ENCODE measurements around the gene ACTN2. TPM values are rescaled to one million over a fixed set of nuclear protein-coding genes. Genes with fewer than 3 reads are reported as not detected.

Gene ACTN2
- total RNA-seq, 1 experiment from 2014 or later, result not detected

DNA sequence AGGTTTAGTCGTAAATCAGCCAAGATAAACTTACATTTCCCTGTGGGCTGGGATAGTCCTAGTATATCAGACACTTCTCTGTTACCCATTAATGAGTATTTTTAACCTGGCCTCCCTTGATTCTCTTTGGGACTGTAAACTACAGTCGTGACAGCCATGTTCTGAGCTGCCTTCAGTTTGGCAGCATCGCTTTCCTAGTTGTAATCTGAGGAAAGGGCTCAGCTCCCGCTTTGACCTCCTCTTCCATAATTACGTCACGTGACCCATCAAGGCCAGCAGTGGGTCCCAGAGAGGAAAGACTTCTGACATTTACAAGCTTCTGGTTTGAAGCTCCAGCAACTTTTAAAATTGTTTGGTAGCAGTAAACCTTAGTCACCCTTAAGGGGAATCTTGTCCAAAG is 74.2 kb downstream of the ACTN2 start:
- intact Hi-C loops (cut with micrococcal nuclease), result no loop called here
- no TSS peak for BruUV-seq (replicated peaks)
- no peaks in the 10 kb centered on the region for H4K20me1 ChIP-seq (ENCODE audit: low read length)
- ATAC-seq (no peak), DNase-seq (no peak)
- no peaks in the 10 kb centered on the region for H3K9me2 ChIP-seq (replicated peaks; ENCODE audit: low read length)
- no peak for TF ChIP-seq CTCF (conservative IDR thresholded peaks at IDR 0.05; ENCODE audit: low read depth, low read length)
- TF ChIP-seq EZH2phosphoT487 (IDR thresholded peaks at IDR 0.05; ENCODE audit: borderline replicate concordance, low read length), result no peak
- TF ChIP-seq EZH2 (IDR thresholded peaks at IDR 0.05; ENCODE audit: low read length, unreplicated experiment), result no peak
- no peak overlapping the region for H3K9ac ChIP-seq (ENCODE audit: low read length)
- H3F3A ChIP-seq (ENCODE audit: low read length, unreplicated experiment), result no peaks in the 10 kb centered on the region
- H3K79me2 ChIP-seq (ENCODE audit: low read length), result no peaks in the 10 kb centered on the region
- no peaks in the 10 kb centered on the region for H3K4me1 ChIP-seq (ENCODE audit: insufficient read depth, low read length)
- H3K9me3 ChIP-seq (ENCODE audit: low read length), result no peaks in the 10 kb centered on the region
- H3K4me2 ChIP-seq (ENCODE audit: low read length), result no peak overlapping the region
- no peak overlapping the region for H3K4me3 ChIP-seq (ENCODE audit: low read length)
- ChIA-PET POLR2A (ENCODE audit: unreplicated experiment) (no interaction called here), CTCF (no interaction called here)
- no peaks in the 10 kb centered on the region for H3K36me3 ChIP-seq (ENCODE audit: low read depth, low read length)
- H2AFZ ChIP-seq (ENCODE audit: low read length), result no peak overlapping the region
- peaks cover 24% of the 10 kb centered on the region for H3K27me3 ChIP-seq (ENCODE audit: low read length)
- no peak overlapping the region for H3K27ac ChIP-seq (ENCODE audit: low read length)

GRCh38 chr1:236760986-236761385 is 74.7 kb downstream of the ACTN2 start:
- no peak for DNase-seq
- H3K9me2 ChIP-seq (replicated peaks; ENCODE audit: low read length), result no peaks in the 10 kb centered on the region
- no peaks in the 10 kb centered on the region for H3K4me1 ChIP-seq (ENCODE audit: insufficient read depth, low read length)
- peaks cover 29% of the 10 kb centered on the region for H3K27me3 ChIP-seq (ENCODE audit: low read length)
- H3K9ac ChIP-seq (ENCODE audit: low read length), result no peak overlapping the region
- H4K20me1 ChIP-seq (ENCODE audit: low read length), result no peaks in the 10 kb centered on the region
- no peak overlapping the region for H3K4me2 ChIP-seq (ENCODE audit: low read length)
- intact Hi-C loops (cut with micrococcal nuclease), result no loop called here
- CTCF ChIA-PET, result no interaction called here
- POLR2A ChIA-PET (ENCODE audit: unreplicated experiment), result no interaction called here
- H3K4me3 ChIP-seq (ENCODE audit: low read length), result no peak overlapping the region
- H3K79me2 ChIP-seq (ENCODE audit: low read length), result no peaks in the 10 kb centered on the region
- H3K36me3 ChIP-seq (ENCODE audit: low read depth, low read length), result no peaks in the 10 kb centered on the region
- TF ChIP-seq CTCF (conservative IDR thresholded peaks at IDR 0.05; ENCODE audit: low read depth, low read length), result no peak
- no peak for TF ChIP-seq EZH2phosphoT487 (IDR thresholded peaks at IDR 0.05; ENCODE audit: borderline replicate concordance, low read length)
- no peak for TF ChIP-seq EZH2 (IDR thresholded peaks at IDR 0.05; ENCODE audit: low read length, unreplicated experiment)
- no TSS peak for BruUV-seq (replicated peaks)
- H3F3A ChIP-seq (ENCODE audit: low read length, unreplicated experiment), result no peaks in the 10 kb centered on the region
- no peak overlapping the region for H2AFZ ChIP-seq (ENCODE audit: low read length)
- no peaks in the 10 kb centered on the region for H3K9me3 ChIP-seq (ENCODE audit: low read length)
- no peak for ATAC-seq
- H3K27ac ChIP-seq (ENCODE audit: low read length), result no peak overlapping the region

DNA sequence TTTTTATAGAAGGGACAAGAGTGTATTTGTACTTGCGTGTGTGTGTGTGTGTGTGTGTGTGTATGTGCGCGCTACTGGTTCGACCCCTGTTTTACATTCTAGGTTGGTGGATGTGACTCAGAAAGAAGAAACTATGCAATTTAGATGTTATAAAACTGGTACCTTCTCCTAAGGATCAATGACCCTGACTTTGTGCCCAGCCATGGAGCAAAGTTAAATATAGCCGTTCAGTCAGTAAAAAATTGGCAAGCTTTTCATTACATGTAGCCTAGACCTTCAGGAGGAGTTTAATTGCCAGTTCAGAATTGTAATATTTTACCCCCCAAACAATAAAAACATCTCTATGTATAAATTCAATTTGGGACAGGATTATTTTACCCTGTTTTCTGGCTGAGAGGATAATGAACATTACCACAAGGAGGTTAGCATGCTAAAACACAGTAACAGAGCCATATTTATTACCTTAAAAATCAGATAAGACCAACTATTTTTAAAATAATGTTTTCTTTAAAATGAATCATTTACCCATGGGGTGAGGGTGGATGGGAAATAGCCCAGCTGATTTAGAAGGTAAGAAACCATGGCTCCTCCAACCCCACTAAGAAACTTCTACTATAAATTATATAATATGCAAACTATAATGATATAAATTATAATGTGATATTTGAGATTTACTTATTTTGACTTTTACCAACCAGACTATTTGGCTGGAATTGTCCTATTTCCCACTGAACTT is 75.3 kb downstream of the ACTN2 start:
- no TSS peak for BruUV-seq (replicated peaks)
- ChIA-PET POLR2A (ENCODE audit: unreplicated experiment) (no interaction called here), CTCF (no interaction called here)
- Histone ChIP-seq H3K79me2 (ENCODE audit: low read length) (no peaks in the 10 kb centered on the region), H4K20me1 (ENCODE audit: low read length) (no peaks in the 10 kb centered on the region), H3K36me3 (ENCODE audit: low read depth, low read length) (no peaks in the 10 kb centered on the region), H3F3A (ENCODE audit: low read length, unreplicated experiment) (no peaks in the 10 kb centered on the region), H3K4me3 (ENCODE audit: low read length) (no peak overlapping the region), H3K9me3 (ENCODE audit: low read length) (no peaks in the 10 kb centered on the region), H3K4me1 (ENCODE audit: insufficient read depth, low read length) (no peaks in the 10 kb centered on the region), H3K9me2 (replicated peaks; ENCODE audit: low read length) (no peaks in the 10 kb centered on the region), H3K4me2 (ENCODE audit: low read length) (no peak overlapping the region), H3K27ac (ENCODE audit: low read length) (no peak overlapping the region), H3K27me3 (ENCODE audit: low read length) (peaks cover 33% of the 10 kb centered on the region), H2AFZ (ENCODE audit: low read length) (no peak overlapping the region), H3K9ac (ENCODE audit: low read length) (no peak overlapping the region)
- no peak for DNase-seq
- intact Hi-C loops (cut with micrococcal nuclease), result no loop called here
- TF ChIP-seq EZH2 (IDR thresholded peaks at IDR 0.05; ENCODE audit: low read length, unreplicated experiment) (no peak), EZH2phosphoT487 (IDR thresholded peaks at IDR 0.05; ENCODE audit: borderline replicate concordance, low read length) (no peak), CTCF (conservative IDR thresholded peaks at IDR 0.05; ENCODE audit: low read depth, low read length) (no peak)
- ATAC-seq, result no peak

All from PC-3 (cell line).